OCI-LY1 (cell line): ENCODE results near the gene AKR7A3.

ENCODE experiments used
- H2AFZ ChIP-seq: fragments of 200-600 bp; sonication (generic), shearing (Covaris generic); 2 replicates; pipeline ENCODE4 v1.6.0; 2014; ENCODE audit warnings: antibody characterized with exemption, mild to moderate bottlenecking, low read length
- H3F3A ChIP-seq: fragments of 200-600 bp; sonication (generic), shearing (Covaris generic); 2 replicates; pipeline ENCODE4 v1.6.0; 2014; ENCODE audit warnings: mild to moderate bottlenecking, antibody characterized with exemption, low read length, moderate library complexity; ENCODE audit not compliant: insufficient read depth
- H3K27ac ChIP-seq: fragments of 200-600 bp; sonication (generic); 2 replicates; pipeline ENCODE4 v1.5.1; 2014; ENCODE audit warnings: low read length, mixed run types, mild to moderate bottlenecking, low read depth; ENCODE audit not compliant: poor library complexity, severe bottlenecking
- H3K27me3 ChIP-seq: fragments of 200-600 bp; sonication (generic); 2 replicates; pipeline ENCODE4 v1.6.0; 2014; ENCODE audit warnings: antibody characterized with exemption, mild to moderate bottlenecking, low read length, moderate library complexity; ENCODE audit not compliant: insufficient read depth
- H3K36me3 ChIP-seq: fragments of 200-600 bp; sonication (generic); 2 replicates; pipeline ENCODE4 v1.6.1; 2014; ENCODE audit warnings: mild to moderate bottlenecking, antibody characterized with exemption, low read length, moderate library complexity, mixed read lengths; ENCODE audit not compliant: insufficient read depth
- H3K4me1 ChIP-seq: fragments of 200-600 bp; sonication (generic); 2 replicates; pipeline ENCODE4 v1.5.1; 2014; ENCODE audit warnings: mild to moderate bottlenecking, low read length, moderate library complexity; ENCODE audit not compliant: insufficient read depth, severe bottlenecking
- H3K4me2 ChIP-seq: fragments of 200-600 bp; sonication (generic), shearing (Covaris generic); 2 replicates; pipeline ENCODE4 v1.6.1; 2014; ENCODE audit warnings: low read length
- H3K4me3 ChIP-seq: fragments of 200-600 bp; sonication (generic); 2 replicates; pipeline ENCODE4 v1.5.1; 2014; ENCODE audit warnings: low read length, low read depth, mild to moderate bottlenecking, mixed read lengths; ENCODE audit not compliant: poor library complexity, severe bottlenecking
- H3K79me2 ChIP-seq: fragments of 200-600 bp; shearing (Covaris generic); 2 replicates; pipeline ENCODE4 v1.6.1; 2016; ENCODE audit warnings: mixed run types, low read length, mixed read lengths; ENCODE audit not compliant: insufficient read depth
- H3K9ac ChIP-seq: fragments of 200-600 bp; sonication (generic), shearing (Covaris generic); 2 replicates; pipeline ENCODE4 v1.6.1; 2014; ENCODE audit warnings: mild to moderate bottlenecking, low read length, mixed read lengths
- H3K9me2 ChIP-seq: fragments of 200-600 bp; sonication (generic), shearing (Covaris generic); 2 replicates; pipeline ENCODE4 v1.6.1; 2014; ENCODE audit warnings: low read depth, mild to moderate bottlenecking, low read length, mixed read lengths
- H3K9me3 ChIP-seq: fragments of 200-600 bp; shearing (Covaris generic); 2 replicates; pipeline ENCODE4 v1.6.1; 2014; ENCODE audit warnings: low read length, mixed read lengths
- H4K20me1 ChIP-seq: fragments of 200-600 bp; sonication (generic), shearing (Covaris generic); 2 replicates; pipeline ENCODE4 v1.6.0; 2016; ENCODE audit warnings: mild to moderate bottlenecking, low read length; ENCODE audit not compliant: insufficient read depth
- EZH2 ChIP-seq: fragments of 200-600 bp; sonication (generic), shearing (Covaris generic); IDR thresholded peaks from 2 replicates; pipeline ENCODE4 v1.8.0; 2017; ENCODE audit warnings: borderline replicate concordance, mixed run types, mild to moderate bottlenecking, antibody characterized with exemption, low read length, moderate library complexity, mixed read lengths
- TF ChIP-seq, protein P1 (sequence below): fragments of 200-600 bp; sonication (generic), shearing (Covaris generic); IDR thresholded peaks from 2 replicates; pipeline ENCODE4 v1.5.1; 2017; ENCODE audit warnings: mild to moderate bottlenecking, antibody characterized with exemption, low read length, moderate library complexity, mixed read lengths

The AKR7A3 gene

GRCh38 chr1:19311503-19311930 is 22.9 kb upstream of the AKR7A3 start:
- Histone ChIP-seq H3K79me2 (no peaks in the 10 kb centered on the region), H3K9me2 (no peaks in the 10 kb centered on the region), H4K20me1 (no peaks in the 10 kb centered on the region), H3K9me3 (no peaks in the 10 kb centered on the region), H3K4me3 (peak overlapping the region; percentile 90), H3K4me1 (peaks cover 52% of the 10 kb centered on the region), H3K27me3 (no peaks in the 10 kb centered on the region), H3K36me3 (peaks cover 16% of the 10 kb centered on the region), H3K9ac (peak overlapping the region; percentile 96), H3K4me2 (peak overlapping the region; percentile 93), H3F3A (no peaks in the 10 kb centered on the region), H3K27ac (no peak overlapping the region), H2AFZ (no peak overlapping the region)
- TF ChIP-seq EZH2: no peak

DNA sequence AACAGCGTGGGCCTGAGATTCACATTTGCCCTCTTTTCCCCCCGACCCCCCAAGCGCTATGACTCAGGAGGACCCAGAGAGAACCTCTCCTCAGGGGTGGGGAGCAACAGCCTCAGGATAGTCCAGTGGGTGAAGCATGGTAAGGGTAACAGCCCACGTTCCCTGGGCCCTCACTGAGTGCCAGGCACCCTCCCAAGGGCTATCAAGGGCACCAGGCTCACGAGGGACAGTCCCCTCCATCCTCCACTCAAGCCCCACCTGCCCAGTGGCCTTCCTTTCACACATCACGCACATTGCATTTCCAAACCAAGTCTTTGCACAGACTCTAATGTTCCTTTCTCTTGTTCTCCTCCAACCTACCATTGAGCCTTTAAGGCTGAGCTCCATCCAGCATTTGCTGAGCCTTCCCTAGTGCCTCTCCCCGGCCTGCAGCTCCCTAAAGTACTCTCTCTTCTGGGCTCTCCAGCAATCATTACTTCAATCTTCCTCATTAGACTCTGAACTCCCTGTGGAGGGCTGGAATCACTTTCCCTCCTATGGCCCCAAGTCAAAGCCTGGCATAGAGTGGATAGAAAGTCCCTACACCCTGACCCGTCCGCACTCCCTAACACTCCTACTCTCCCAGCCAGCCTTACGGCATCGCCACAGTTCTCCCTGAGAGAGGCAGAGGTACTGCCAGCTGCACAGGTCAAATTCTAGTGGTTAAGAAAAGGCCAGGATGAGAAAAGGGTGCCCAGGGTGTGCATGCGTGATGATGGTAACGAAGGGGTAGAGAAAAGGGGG is 22.3 kb upstream of the AKR7A3 start:
- H3K4me2 ChIP-seq: peak overlapping the region; percentile 93
- H3K36me3 ChIP-seq: peaks cover 22% of the 10 kb centered on the region
- peak overlapping the region; percentile 90 for H3K4me3 ChIP-seq
- no peaks in the 10 kb centered on the region for H3F3A ChIP-seq
- no peaks in the 10 kb centered on the region for H4K20me1 ChIP-seq
- H3K4me1 ChIP-seq: peaks cover 46% of the 10 kb centered on the region
- H3K9me2 ChIP-seq: no peaks in the 10 kb centered on the region
- no peaks in the 10 kb centered on the region for H3K27me3 ChIP-seq
- no peak overlapping the region for H3K27ac ChIP-seq
- TF ChIP-seq, protein P1, sequence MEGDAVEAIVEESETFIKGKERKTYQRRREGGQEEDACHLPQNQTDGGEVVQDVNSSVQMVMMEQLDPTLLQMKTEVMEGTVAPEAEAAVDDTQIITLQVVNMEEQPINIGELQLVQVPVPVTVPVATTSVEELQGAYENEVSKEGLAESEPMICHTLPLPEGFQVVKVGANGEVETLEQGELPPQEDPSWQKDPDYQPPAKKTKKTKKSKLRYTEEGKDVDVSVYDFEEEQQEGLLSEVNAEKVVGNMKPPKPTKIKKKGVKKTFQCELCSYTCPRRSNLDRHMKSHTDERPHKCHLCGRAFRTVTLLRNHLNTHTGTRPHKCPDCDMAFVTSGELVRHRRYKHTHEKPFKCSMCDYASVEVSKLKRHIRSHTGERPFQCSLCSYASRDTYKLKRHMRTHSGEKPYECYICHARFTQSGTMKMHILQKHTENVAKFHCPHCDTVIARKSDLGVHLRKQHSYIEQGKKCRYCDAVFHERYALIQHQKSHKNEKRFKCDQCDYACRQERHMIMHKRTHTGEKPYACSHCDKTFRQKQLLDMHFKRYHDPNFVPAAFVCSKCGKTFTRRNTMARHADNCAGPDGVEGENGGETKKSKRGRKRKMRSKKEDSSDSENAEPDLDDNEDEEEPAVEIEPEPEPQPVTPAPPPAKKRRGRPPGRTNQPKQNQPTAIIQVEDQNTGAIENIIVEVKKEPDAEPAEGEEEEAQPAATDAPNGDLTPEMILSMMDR: no peak
- no peak for TF ChIP-seq EZH2
- no peaks in the 10 kb centered on the region for H3K79me2 ChIP-seq
- peak overlapping the region; percentile 96 for H3K9ac ChIP-seq
- H3K9me3 ChIP-seq: no peaks in the 10 kb centered on the region
- no peak overlapping the region for H2AFZ ChIP-seq

- Histone ChIP-seq H3K79me2 (no peaks in the 10 kb centered on the region), H3F3A (no peaks in the 10 kb centered on the region), H3K4me1 (peaks cover 38% of the 10 kb centered on the region), H2AFZ (no peak overlapping the region), H3K27ac (no peak overlapping the region), H3K4me3 (no peak overlapping the region), H3K36me3 (peaks cover 30% of the 10 kb centered on the region), H3K9me3 (no peaks in the 10 kb centered on the region), H3K9me2 (no peaks in the 10 kb centered on the region), H3K4me2 (no peak overlapping the region), H3K9ac (no peak overlapping the region), H3K27me3 (no peaks in the 10 kb centered on the region), H4K20me1 (no peaks in the 10 kb centered on the region)
- TF ChIP-seq, protein P1: no peak
- no peak for TF ChIP-seq EZH2
Measured at GRCh38 chr1:19310061-19310460, 21.5 kb upstream of the AKR7A3 start.
